SU-DHL-6 (cell line): ENCODE data around the gene SH3RF1.

Experiments used
- CTCF ChIP-seq: fragments of 200-600 bp; sonication (generic); IDR thresholded peaks from one replicate; pipeline ENCODE4 v1.5.1; 2017; ENCODE audit warnings: antibody characterized with exemption, mild to moderate bottlenecking, low read length, moderate library complexity; ENCODE audit not compliant: insufficient read depth, poor library complexity, severe bottlenecking
- EZH2phosphoT487 ChIP-seq: fragments of 200-600 bp; sonication (generic), shearing (Covaris generic); conservative IDR thresholded peaks from 2 replicates; pipeline ENCODE4 v1.6.1; 2018; ENCODE audit warnings: mild to moderate bottlenecking, antibody characterized with exemption, low read length, moderate library complexity, mixed read lengths

GRCh38 chr4:169084954-169085353 lies 185.8 kb downstream of the SH3RF1 start:
- no peak for TF ChIP-seq CTCF
- TF ChIP-seq EZH2phosphoT487, result no peak
